NCI-H2196 (cell line): ENCODE data around the gene CLEC12A.
"Not testable (repeated sequence)": the region's sequence is repeated elsewhere in the genome, so short reads cannot be mapped to it uniquely, and the experiment has no call there.

ENCODE experiments used
- DNase-seq: peaks from one replicate; lab custom pipeline; 2025; ENCODE audit not compliant: unreplicated experiment; lab: John Stamatoyannopoulos, UW

CLEC12A gene

GRCh38 chr12:9971181-9971580 is at the start of gene CLEC12A:
TSS of gene CLEC12A (plus strand) at chr12:9971409. CDS start at chr12:9971597, 188 bp downstream.
- DNase-seq = no peak

- DNase-seq = no peak
These were observed 48.8 kb upstream of the CLEC12A start for GRCh38 chr12:9922429-9922828.

- no peak for DNase-seq
These were observed 45.4 kb upstream of the CLEC12A start for GRCh38 chr12:9925705-9926393.

GRCh38 chr12:9926876-9927275 is 44.3 kb upstream of the CLEC12A start:
- DNase-seq = no peak

GRCh38 chr12:9928607-9929006 is 42.6 kb upstream of the CLEC12A start:
- DNase-seq = no peak

- no peak for DNase-seq
These were observed 40.0 kb upstream of the CLEC12A start for GRCh38 chr12:9931245-9931644.

GRCh38 chr12:9932270-9932669 is 38.9 kb upstream of the CLEC12A start, which contains the start of gene CLEC2A:
TSS of gene CLEC2A (minus strand) at chr12:9932370. CDS start at chr12:9932329, 41 bp downstream.
- no peak for DNase-seq

GRCh38 chr12:9933958-9934357 is 37.3 kb upstream of the CLEC12A start:
- DNase-seq = no peak

GRCh38 chr12:9935026-9935425 is 36.2 kb upstream of the CLEC12A start:
- no peak for DNase-seq

GRCh38 chr12:9936591-9936990 is 34.6 kb upstream of the CLEC12A start:
- DNase-seq = no peak

GRCh38 chr12:9940375-9940774 is 30.8 kb upstream of the CLEC12A start:
- DNase-seq = no peak

- no peak for DNase-seq
These were observed 29.4 kb upstream of the CLEC12A start for GRCh38 chr12:9941838-9942237.

GRCh38 chr12:9943240-9943639 is 28.0 kb upstream of the CLEC12A start:
- no peak for DNase-seq

GRCh38 chr12:9944391-9944790 is 26.8 kb upstream of the CLEC12A start:
- no peak for DNase-seq

- no peak for DNase-seq
These were observed 23.5 kb upstream of the CLEC12A start for GRCh38 chr12:9947674-9948073.

GRCh38 chr12:9948606-9949296 is 22.5 kb upstream of the CLEC12A start:
- DNase-seq = no peak

GRCh38 chr12:9951026-9951675 is 20.1 kb upstream of the CLEC12A start:
- no peak for DNase-seq

- DNase-seq = not testable (repeated sequence)
These were observed 18.1 kb upstream of the CLEC12A start for GRCh38 chr12:9952954-9953729.

GRCh38 chr12:9957834-9958233 is 13.4 kb upstream of the CLEC12A start:
- DNase-seq = no peak

- DNase-seq = no peak
These were observed 10.6 kb upstream of the CLEC12A start for GRCh38 chr12:9960590-9960989.

GRCh38 chr12:9961106-9961505 is 10.1 kb upstream of the CLEC12A start:
- DNase-seq = no peak
